GM12878 (cell line): ENCODE measurements around the gene IL5. TPM values are rescaled to one million over a fixed set of nuclear protein-coding genes. Genes with fewer than 3 reads are reported as not detected.
A peak's percentile ranks its signal among the peaks of the same experiment; 100 is the strongest.

ENCODE experiments used
- ATAC-seq: fragments of 200-7000 bp; cut with Tn5 transposase; 3 replicates; pipeline ENCODE4 v1.9.1; 2020; ENCODE audit warnings: mild to moderate bottlenecking, moderate library complexity
- BruUV-seq: library from RNA; stranded (reverse); fragments of 400-500 nt; replicated peaks from 2 replicates; lab custom pipeline; 2021; lab: Mats Ljungman, UMichigan
- CTCF ChIA-PET: fragments of 300-600 bp; sonication (Branson Sonifier 250); formaldehyde crosslinking; extraction: SDS; loops from one replicate; lab custom pipeline; 2021; ENCODE audit warnings: inconsistent platforms; lab: Yijun Ruan, JAX
- POLR2A ChIA-PET: fragments of 350-600 bp; formaldehyde crosslinking; extraction: SDS; loops from one replicate; lab custom pipeline; 2021; ENCODE audit warnings: inconsistent platforms; lab: Charles Lee
- RAD21 ChIA-PET: fragments of 300-600 bp; sonication (Branson Sonifier 250); formaldehyde crosslinking; loops from one replicate; lab custom pipeline; 2023; ENCODE audit warnings: antibody characterized with exemption; ENCODE audit not compliant: unreplicated experiment; lab: Charles Lee
- SMC1A ChIA-PET: fragments of 300-600 bp; sonication (Branson Sonifier 250); formaldehyde crosslinking; loops from one replicate; lab custom pipeline; 2023; ENCODE audit not compliant: unreplicated experiment, uncharacterized antibody; lab: Charles Lee
- DNase-seq: peaks from one replicate; pipeline ENCODE4 v3.0.0-alpha.2; 2011; ENCODE audit warnings: low read depth, low spot score
- FAIRE-seq: peaks from 3 replicates; lab custom pipeline; 2011; peaks lifted over from hg19 to GRCh38; lab: Jason Lieb, UNC
- H2AFZ ChIP-seq: 2 replicates; pipeline ENCODE4 v1.6.0; 2011; ENCODE audit warnings: low read depth, low read length, control low read depth; ENCODE audit not compliant: control insufficient read depth
- H3K27ac ChIP-seq: 2 replicates; pipeline ENCODE4 v1.5.1; 2011; ENCODE audit warnings: control low read depth; ENCODE audit not compliant: control insufficient read depth, insufficient read depth
- H3K27me3 ChIP-seq, 2 experiments: replicated peaks in 1 of 2; 2 replicates each; pipeline versions ENCODE4 v1.6.0 to v1.6.1; 2011; ENCODE audit warnings: low read length in 1 of 2; ENCODE audit not compliant: control insufficient read depth in 2 of 2, insufficient read depth in 2 of 2
- H3K36me3 ChIP-seq, 2 experiments: 2 replicates each; pipeline ENCODE4 v1.5.1; 2011; ENCODE audit warnings: low read length in 1 of 2; ENCODE audit not compliant: control insufficient read depth in 2 of 2, insufficient read depth in 2 of 2
- H3K4me1 ChIP-seq: 2 replicates; pipeline ENCODE4 v1.6.1; 2011; ENCODE audit warnings: mild to moderate bottlenecking, low read length, moderate library complexity, mixed read lengths; ENCODE audit not compliant: control insufficient read depth, insufficient read depth
- H3K4me2 ChIP-seq: 2 replicates; pipeline ENCODE4 v1.6.0; 2011; ENCODE audit warnings: control low read depth; ENCODE audit not compliant: control insufficient read depth, insufficient read depth
- H3K4me3 ChIP-seq: fragments of 200-600 bp; sonication (generic); 2 replicates; pipeline ENCODE4 v1.5.1; 2016
- H3K79me2 ChIP-seq: 2 replicates; pipeline ENCODE4 v1.6.0; 2011; ENCODE audit warnings: low read length; ENCODE audit not compliant: control insufficient read depth, insufficient read depth
- H3K9ac ChIP-seq: 2 replicates; pipeline ENCODE4 v1.8.0; 2011; ENCODE audit warnings: low read length, control low read depth, mixed read lengths; ENCODE audit not compliant: control insufficient read depth, insufficient read depth
- H3K9me3 ChIP-seq: replicated peaks from 3 replicates; pipeline ENCODE4 v1.5.1; 2011; ENCODE audit warnings: mild to moderate bottlenecking, low read length; ENCODE audit not compliant: control insufficient read depth, insufficient read depth
- H4K20me1 ChIP-seq: 2 replicates; pipeline ENCODE4 v1.6.0; 2011; ENCODE audit not compliant: control insufficient read depth, insufficient read depth
- BACH1 ChIP-seq: fragments of 450-650 bp; IDR thresholded peaks from 2 replicates; pipeline ENCODE4 v1.6.1; 2017; ENCODE audit warnings: mild to moderate bottlenecking, borderline replicate concordance
- CREB1 ChIP-seq: IDR thresholded peaks from 2 replicates; pipeline ENCODE4 v1.6.1; 2012; ENCODE audit warnings: low read depth, mild to moderate bottlenecking, inconsistent platforms
- CREM ChIP-seq: IDR thresholded peaks from 2 replicates; pipeline ENCODE4 v1.6.1; 2014; ENCODE audit warnings: antibody characterized with exemption, low read depth
- ESRRA ChIP-seq: IDR thresholded peaks from 2 replicates; pipeline ENCODE4 v1.6.1; 2012; ENCODE audit warnings: mild to moderate bottlenecking, low read length, improper control_type of control experiment
- FOXK2 ChIP-seq: fragments of 450-650 bp; IDR thresholded peaks from 2 replicates; pipeline ENCODE4 v1.6.1; 2017; ENCODE audit warnings: mild to moderate bottlenecking, moderate library complexity
- MLLT1 ChIP-seq: fragments of 450-650 bp; IDR thresholded peaks from 2 replicates; pipeline ENCODE4 v1.6.1; 2016; ENCODE audit warnings: mild to moderate bottlenecking
- MTA2 ChIP-seq: fragments of 450-650 bp; IDR thresholded peaks from 2 replicates; pipeline ENCODE4 v1.6.1; 2016; ENCODE audit warnings: low read depth, mild to moderate bottlenecking, moderate library complexity
- NBN ChIP-seq: fragments of 450-650 bp; IDR thresholded peaks from 2 replicates; pipeline ENCODE4 v1.6.1; 2016
- NFXL1 ChIP-seq: fragments of 450-650 bp; IDR thresholded peaks from 2 replicates; pipeline ENCODE4 v1.6.1; 2017; ENCODE audit warnings: antibody characterized with exemption, mild to moderate bottlenecking, borderline replicate concordance
- NFYB ChIP-seq: IDR thresholded peaks from 2 replicates; pipeline ENCODE4 v1.6.1; 2011; ENCODE audit warnings: low read depth, mild to moderate bottlenecking, low read length, improper control_type of control experiment, moderate library complexity; ENCODE audit not compliant: insufficient read depth
- NR2C1 ChIP-seq: fragments of 450-650 bp; IDR thresholded peaks from 2 replicates; pipeline ENCODE4 v1.6.1; 2017; ENCODE audit warnings: antibody characterized with exemption, mild to moderate bottlenecking, moderate library complexity
- NR2C2 ChIP-seq: IDR thresholded peaks from 2 replicates; pipeline ENCODE4 v1.6.1; 2011; ENCODE audit warnings: borderline replicate concordance, low read depth; ENCODE audit not compliant: control insufficient read depth, insufficient read length
- PAX5 ChIP-seq: IDR thresholded peaks from 2 replicates; pipeline ENCODE4 v1.6.1; 2011; ENCODE audit warnings: low read depth, low read length, borderline replicate concordance
- PAX8 ChIP-seq: fragments of 450-650 bp; IDR thresholded peaks from 2 replicates; pipeline ENCODE4 v1.6.1; 2017; ENCODE audit warnings: mild to moderate bottlenecking, moderate library complexity
- POLR2AphosphoS5 ChIP-seq: IDR thresholded peaks from 2 replicates; pipeline ENCODE4 v1.6.1; 2011; ENCODE audit warnings: mild to moderate bottlenecking, low read length, inconsistent platforms
- RCOR1 ChIP-seq: conservative IDR thresholded peaks from 2 replicates; pipeline ENCODE4 v1.6.1; 2012; ENCODE audit warnings: low read depth, low read length, improper control_type of control experiment
- SMARCA5 ChIP-seq: fragments of 450-650 bp; IDR thresholded peaks from 2 replicates; pipeline ENCODE4 v1.6.1; 2017; ENCODE audit warnings: mild to moderate bottlenecking
- SPI1 ChIP-seq: IDR thresholded peaks from 2 replicates; pipeline ENCODE4 v1.6.1; 2011; ENCODE audit warnings: low read depth, mild to moderate bottlenecking, low read length, moderate library complexity, borderline replicate concordance; ENCODE audit not compliant: insufficient read depth
- SRF ChIP-seq, 2 experiments: IDR thresholded peaks; 2 replicates each; pipeline ENCODE4 v1.6.1; 2011; ENCODE audit warnings: low read depth in 2 of 2, low read length in 2 of 2, mild to moderate bottlenecking in 1 of 2, moderate library complexity in 1 of 2
- STAT3 ChIP-seq: IDR thresholded peaks from 2 replicates; pipeline ENCODE4 v1.6.1; 2011; ENCODE audit warnings: low read depth, low read length, improper control_type of control experiment
- ZBTB4 ChIP-seq: fragments of 450-650 bp; formaldehyde crosslinking; IDR thresholded peaks from 2 replicates; pipeline ENCODE4 v1.4.0; 2022; ENCODE audit warnings: mild to moderate bottlenecking, moderate library complexity
- ZNF274 ChIP-seq: IDR thresholded peaks from one replicate; pipeline ENCODE4 v1.8.0; 2011; ENCODE audit not compliant: insufficient read length, insufficient read depth
- WGBS: methylation state at CpG from one replicate; pipeline ENCODE4 v1.1.6; 2016; ENCODE audit warnings: low lambda C conversion rate; ENCODE audit not compliant: insufficient replicate concordance, insufficient coverage; ENCODE audit errors: missing lambda C conversion rate; 5-methylcytosine and 5-hydroxymethylcytosine counted together
- in situ Hi-C: fragments of 300-500 bp; cut with MboI; formaldehyde crosslinking; loops from 9 replicates; pipeline ENCODE4 v1.14.3; 2018; ENCODE audit warnings: mixed read lengths
- intact Hi-C: fragments of 100-400 bp; cut with micrococcal nuclease; formaldehyde crosslinking; loops from one replicate; pipeline ENCODE4 v1.14.2; 2022; ENCODE audit not compliant: unreplicated experiment
- polyA plus RNA-seq, 11 experiments: library from polyadenylated mRNA; depleted of rRNA in 4 of 11; unstranded in 6 of 11; stranded (reverse) in 5 of 11; fragments of >200 nt; fragmentation: Nextera tagmentation in 4 of 11; fragmentation: Illumina TruSeq in 1 of 11; extraction: Ambion mirVana in 4 of 11; extraction: Trizol in 1 of 11; gene quantifications; 1 replicate in 1 of 11; 2 replicates in 10 of 11; pipeline versions ENCODE4 v1.2.1 to v1.2.3, GENCODE V29; 2011 to 2016; ENCODE audit warnings: inconsistent platforms in 2 of 11, missing spikeins in 2 of 11, low read depth in 1 of 11
- total RNA-seq, 4 experiments: library from RNA; depleted of rRNA in 3 of 4; stranded (reverse); fragments of >200 nt in 3 of 4; fragmentation: Illumina TruSeq in 1 of 4; extraction: Trizol in 1 of 4; gene quantifications; 2 replicates each; pipeline versions ENCODE4 v1.2.1 to v1.2.3, GENCODE V29; 2013 to 2021

Gene IL5
- total and polyA plus RNA-seq, 10 of the 15 experiments (the other 5 are each of a cell fraction or from before 2014, with no cell fraction given), result not detected

GRCh38 chr5:132496191-132496630 lies 47.1 kb downstream of the IL5 start:
- in situ Hi-C loops (loop anchor here (10.0 kb wide), 1 partner anchor 111 kb away; no protein-coding TSS in a partner anchor), intact Hi-C loops (loop anchor here (5.0 kb wide), 1 partner anchor 39 kb away; no protein-coding TSS in a partner anchor)
- H3K9me3 ChIP-seq, result no peaks in the 10 kb centered on the region
- RAD21 ChIA-PET, result interaction anchor here (0.6 to 27.2 kb wide), 24 partner anchors 8 to 1424 kb away, joined by 3 to 453 read pairs (median 6); partner anchors contain the start of gene IRF1
- TF ChIP-seq CREM, result no peak
- TF ChIP-seq BACH1, result no peak
- no peak for TF ChIP-seq ZNF274
- no peak for TF ChIP-seq FOXK2
- TF ChIP-seq PAX5, result 0 out of 2 replicates have a peak, but pooled peaks have one; percentile 30
- peak; percentile 100 for TF ChIP-seq SMARCA5
- no peak for TF ChIP-seq CREB1
- no peak for TF ChIP-seq MLLT1
- peak; percentile 85 for TF ChIP-seq NR2C1
- 0 out of 2 replicates have a peak, but pooled peaks have one; percentile 73 for TF ChIP-seq NBN
- no peak for TF ChIP-seq POLR2AphosphoS5
- 0 out of 2 replicates have a peak, but pooled peaks have one; percentile 23 for TF ChIP-seq MTA2
- TF ChIP-seq SRF (IDR thresholded peaks at IDR 0.05; ENCODE audit: low read depth in 2 of 2, low read length in 2 of 2), result no peak
- no peak for TF ChIP-seq ZBTB4 (CRISPR knock-in tag)
- TF ChIP-seq RCOR1, result no peak
- TF ChIP-seq SPI1, result peak; percentile 72; the same call in 1 of the 2 replicates
- no peak for TF ChIP-seq STAT3
- TF ChIP-seq ESRRA, result 0 out of 2 replicates have a peak, but pooled peaks have one; percentile 24
- TF ChIP-seq NFXL1, result peak; percentile 97
- TF ChIP-seq NFYB, result peak; percentile 43; the same call in 1 of the 2 replicates
- no peak for TF ChIP-seq NR2C2
- no peak for TF ChIP-seq PAX8
- TF ChIP-seq, all 136 proteins: peak for 9
- peaks cover 54% of the 10 kb centered on the region for H3K4me1 ChIP-seq
- peaks cover 11% of the 10 kb centered on the region for H3K79me2 ChIP-seq
- peak overlapping the region; percentile 85 for H3K4me3 ChIP-seq
- ATAC-seq (peak; percentile 78), DNase-seq (peak; percentile 72), FAIRE-seq (no peak)
- WGBS, result 0% methylated on average over 10 of the region's 18 CpGs
- H3K36me3 ChIP-seq, result no peaks in the 10 kb centered on the region
- peak overlapping the region; percentile 79 for H3K9ac ChIP-seq
- BruUV-seq, result no TSS peak
- no peaks in the 10 kb centered on the region for H3K27me3 ChIP-seq
- H3K4me2 ChIP-seq, result peak overlapping the region; percentile 73
- peak overlapping the region; percentile 78 for H2AFZ ChIP-seq
- H4K20me1 ChIP-seq, result no peaks in the 10 kb centered on the region
- H3K27ac ChIP-seq, result peak overlapping the region; percentile 63
- SMC1A ChIA-PET, result interaction anchor here (0.8 to 13.3 kb wide), 12 partner anchors 17 to 324 kb away, joined by 3 to 340 read pairs (median 16); no protein-coding TSS in a partner anchor
- CTCF ChIA-PET, result interaction anchor here (0.6 to 13.6 kb wide), 16 partner anchors 9 to 222 kb away, joined by 3 to 481 read pairs (median 8); no protein-coding TSS in a partner anchor
- POLR2A ChIA-PET, result interaction anchor here (0.6 to 24.5 kb wide), 21 partner anchors 8 to 706 kb away, joined by 3 to 389 read pairs (median 4); no protein-coding TSS in a partner anchor
